H1 (cell line): ENCODE data around the gene ASCL2. TPM values are rescaled to one million over a fixed set of nuclear protein-coding genes. Genes with fewer than 3 reads are reported as not detected.
"Not testable (repeated sequence)": the region's sequence is repeated elsewhere in the genome, so short reads cannot be mapped to it uniquely, and the experiment has no call there.

Source experiments
- CTCF ChIA-PET: fragments of 300-600 bp; sonication (Branson Sonifier 250); formaldehyde crosslinking; loops from one replicate; lab custom pipeline; 2021; ENCODE audit not compliant: partially characterized antibody; lab: Charles Lee
- POLR2A ChIA-PET: fragments of 300-600 bp; sonication (Branson Sonifier 250); formaldehyde crosslinking; loops from one replicate; lab custom pipeline; 2021; ENCODE audit warnings: inconsistent platforms; ENCODE audit not compliant: partially characterized antibody; lab: Charles Lee
- DNase-seq, 2 experiments: peaks; one replicate each; pipeline versions ENCODE4 v3.0.0 to v3.0.0-alpha.2; 2010 to 2022; ENCODE audit warnings: low spot score in 2 of 2, low read depth in 1 of 2, mixed read lengths in 1 of 2
- FAIRE-seq: peaks from 2 replicates; lab custom pipeline; 2011; peaks lifted over from hg19 to GRCh38; lab: Jason Lieb, UNC
- H2AFZ ChIP-seq: 2 replicates; pipeline ENCODE4 v1.8.1; 2012; ENCODE audit warnings: low read length, inconsistent platforms
- H2AK5ac ChIP-seq: 2 replicates; pipeline ENCODE4 v1.6.1; 2013; ENCODE audit warnings: low read depth, low read length
- H2BK120ac ChIP-seq: replicated peaks from 2 replicates; pipeline ENCODE3; 2013; ENCODE audit warnings: low read depth, low read length, inconsistent platforms
- H2BK12ac ChIP-seq: 2 replicates; pipeline ENCODE4 v1.6.1; 2013; ENCODE audit warnings: low read depth, low read length
- H2BK15ac ChIP-seq: 2 replicates; pipeline ENCODE4 v1.6.1; 2013; ENCODE audit warnings: low read length
- H2BK20ac ChIP-seq: 2 replicates; pipeline ENCODE4 v1.6.1; 2013; ENCODE audit warnings: low read length
- H2BK5ac ChIP-seq: 2 replicates; pipeline ENCODE4 v1.6.1; 2013; ENCODE audit warnings: low read depth, low read length
- H3K14ac ChIP-seq: 2 replicates; pipeline ENCODE4 v1.6.1; 2013; ENCODE audit warnings: inconsistent platforms; ENCODE audit not compliant: insufficient read length
- H3K18ac ChIP-seq: 2 replicates; pipeline ENCODE4 v1.6.1; 2013; ENCODE audit warnings: low read length; ENCODE audit errors: extremely low read depth
- H3K23ac ChIP-seq: 2 replicates; pipeline ENCODE4 v1.6.1; 2013; ENCODE audit warnings: inconsistent platforms; ENCODE audit not compliant: insufficient read length
- H3K23me2 ChIP-seq: 2 replicates; pipeline ENCODE4 v1.6.1; 2013; ENCODE audit warnings: low read depth, low read length
- H3K27ac ChIP-seq: 2 replicates; pipeline ENCODE4 v1.6.1; 2011; ENCODE audit warnings: low read depth, low read length, inconsistent platforms
- H3K27me3 ChIP-seq, 4 experiments: replicated peaks in 1 of 4; 1 replicate in 1 of 4; 2 replicates in 3 of 4; pipeline versions ENCODE4 v1.6.1 to v1.8.1; 2011 to 2013; ENCODE audit warnings: low read length in 3 of 4, mild to moderate bottlenecking in 3 of 4, inconsistent platforms in 2 of 4, mixed read lengths in 2 of 4, moderate library complexity in 1 of 4; ENCODE audit not compliant: control insufficient read depth in 3 of 4, insufficient read depth in 3 of 4; ENCODE audit errors: extremely low read depth in 1 of 4
- H3K36me3 ChIP-seq, 4 experiments: 2 replicates each; pipeline versions ENCODE4 v1.6.1 to v1.8.1; 2011 to 2013; ENCODE audit warnings: mild to moderate bottlenecking in 4 of 4, low read length in 3 of 4, moderate library complexity in 2 of 4, control low read depth in 1 of 4, inconsistent platforms in 1 of 4; ENCODE audit not compliant: insufficient read depth in 4 of 4, control insufficient read depth in 2 of 4
- H3K4ac ChIP-seq: replicated peaks from 2 replicates; pipeline ENCODE3; 2013; ENCODE audit warnings: low read length, low read depth, mixed read lengths, inconsistent platforms; ENCODE audit not compliant: insufficient read length
- H3K4me1 ChIP-seq, 4 experiments: replicated peaks in 1 of 4; 1 replicate in 1 of 4; 2 replicates in 3 of 4; pipeline versions ENCODE4 v1.6.1 to v1.8.1; 2011 to 2013; ENCODE audit warnings: low read length in 3 of 4, inconsistent platforms in 2 of 4, mixed read lengths in 1 of 4; ENCODE audit not compliant: insufficient read depth in 4 of 4, control insufficient read depth in 3 of 4
- H3K4me2 ChIP-seq, 2 experiments: 2 replicates each; pipeline versions ENCODE4 v1.6.1 to v1.8.1; 2011 to 2013; ENCODE audit warnings: low read depth in 2 of 2, low read length in 2 of 2, control low read depth in 1 of 2, inconsistent platforms in 1 of 2, mild to moderate bottlenecking in 1 of 2; ENCODE audit not compliant: insufficient read depth in 1 of 2
- H3K4me3 ChIP-seq, 4 experiments: fragments of 200-600, 300-600 bp in 1 of 4; sonication (generic), shearing (Covaris generic), sonication (Bioruptor Twin) in 1 of 4; 2 replicates each; pipeline versions ENCODE4 v1.5.1 to v1.8.1; 2011 to 2016; ENCODE audit warnings: low read length in 4 of 4, low read depth in 3 of 4, control low read depth in 2 of 4, inconsistent platforms in 2 of 4, mild to moderate bottlenecking in 2 of 4, mixed read lengths in 1 of 4, moderate library complexity in 1 of 4; ENCODE audit not compliant: insufficient read depth in 2 of 4; ENCODE audit errors: extremely low read depth in 1 of 4
- H3K56ac ChIP-seq: replicated peaks from 2 replicates; pipeline ENCODE3; 2013; ENCODE audit warnings: low read depth, mild to moderate bottlenecking, mixed read lengths, low read length, inconsistent platforms; ENCODE audit not compliant: insufficient read length
- H3K79me1 ChIP-seq: 2 replicates; pipeline ENCODE4 v1.6.1; 2013; ENCODE audit warnings: low read depth, low read length, control low read depth
- H3K79me2 ChIP-seq, 2 experiments: 2 replicates each; pipeline versions ENCODE4 v1.6.1 to v1.8.1; 2012 to 2013; ENCODE audit warnings: low read length in 2 of 2, mild to moderate bottlenecking in 2 of 2, inconsistent platforms in 1 of 2; ENCODE audit not compliant: insufficient read depth in 2 of 2, control insufficient read depth in 1 of 2
- H3K9ac ChIP-seq, 4 experiments: replicated peaks in 1 of 4; 1 replicate in 1 of 4; 2 replicates in 3 of 4; pipeline versions ENCODE4 v1.6.1 to v1.8.1; 2011 to 2013; ENCODE audit warnings: low read depth in 3 of 4, low read length in 3 of 4, control low read depth in 2 of 4, mild to moderate bottlenecking in 2 of 4, moderate library complexity in 2 of 4, inconsistent platforms in 1 of 4; ENCODE audit errors: extremely low read depth in 1 of 4
- H3K9me3 ChIP-seq, 2 experiments: 2 replicates each; pipeline versions ENCODE4 v1.6.1 to v1.8.1; 2012 to 2013; ENCODE audit warnings: mild to moderate bottlenecking in 2 of 2, moderate library complexity in 2 of 2, control low read depth in 1 of 2, inconsistent platforms in 1 of 2, low read depth in 1 of 2, low read length in 1 of 2, mixed read lengths in 1 of 2; ENCODE audit not compliant: insufficient read depth in 2 of 2
- H4K20me1 ChIP-seq, 2 experiments: replicated peaks in 1 of 2; 2 replicates each; pipeline versions ENCODE3 to v1.8.1; 2011 to 2013; ENCODE audit warnings: inconsistent platforms in 2 of 2, low read length in 2 of 2, mild to moderate bottlenecking in 1 of 2; ENCODE audit not compliant: insufficient read depth in 2 of 2, control insufficient read depth in 1 of 2
- H4K5ac ChIP-seq: 2 replicates; pipeline ENCODE4 v1.6.1; 2013; ENCODE audit warnings: low read length, low read depth, mixed read lengths, inconsistent platforms; ENCODE audit not compliant: insufficient read length
- H4K8ac ChIP-seq: 2 replicates; pipeline ENCODE4 v1.8.0; 2013; ENCODE audit warnings: mild to moderate bottlenecking, moderate library complexity, low read length, inconsistent platforms; ENCODE audit not compliant: insufficient read depth; ENCODE audit errors: extremely low read depth
- H4K91ac ChIP-seq: replicated peaks from 2 replicates; pipeline ENCODE3; 2013; ENCODE audit warnings: low read length, mixed read lengths, inconsistent platforms; ENCODE audit not compliant: insufficient read length
- EZH2 ChIP-seq: fragments of 200-600 bp; sonication (generic); IDR thresholded peaks from 2 replicates; pipeline ENCODE4 v1.7.1; 2012; ENCODE audit warnings: low read depth, mild to moderate bottlenecking, moderate library complexity, low read length, inconsistent platforms; ENCODE audit not compliant: severe bottlenecking
- SP2 ChIP-seq: IDR thresholded peaks from 2 replicates; pipeline ENCODE4 v1.6.1; 2012; ENCODE audit warnings: mild to moderate bottlenecking, low read length, inconsistent platforms
- WGBS, 2 experiments: shearing (Covaris generic) in 1 of 2; methylation state at CpG; one replicate each; pipeline versions ENCODE4 v1.1.6 to v1.1.7; 2013 to 2015; ENCODE audit warnings: low lambda C conversion rate in 2 of 2, mixed read lengths in 2 of 2, inconsistent platforms in 1 of 2, low coverage in 1 of 2, missing lambda C conversion rate in 1 of 2; ENCODE audit not compliant: insufficient replicate concordance in 2 of 2, insufficient coverage in 1 of 2, insufficient read length in 1 of 2; ENCODE audit errors: extremely low coverage in 1 of 2, missing lambda C conversion rate in 1 of 2; 5-methylcytosine and 5-hydroxymethylcytosine counted together
- polyA plus RNA-seq, 7 experiments: library from polyadenylated mRNA; depleted of rRNA in 3 of 7; stranded (reverse) in 5 of 7; unstranded in 2 of 7; fragments of >200 nt in 5 of 7; fragments of 200-250 nt in 2 of 7; gene quantifications; 1 replicate in 5 of 7; 2 replicates in 1 of 7; 4 replicates in 1 of 7; pipeline versions ENCODE4 v1.2.1 to v1.2.3, GENCODE V29; 2011 to 2013; ENCODE audit warnings: missing spikeins in 2 of 7, mixed read lengths in 2 of 7
- total RNA-seq: library from RNA; stranded (reverse); fragmentation: NEBNext Ultra II Directional; extraction: Animal tissue kit (Norgen Biotek cat#: 25700); gene quantifications from 2 replicates; pipeline ENCODE4 v1.2.1, GENCODE V29; 2021

Gene ASCL2
- total and polyA plus RNA-seq, 2 of the 8 experiments (the other 6 are each of a cell fraction or from before 2014, with no cell fraction given): 0.51 to 0.56 TPM

DNA sequence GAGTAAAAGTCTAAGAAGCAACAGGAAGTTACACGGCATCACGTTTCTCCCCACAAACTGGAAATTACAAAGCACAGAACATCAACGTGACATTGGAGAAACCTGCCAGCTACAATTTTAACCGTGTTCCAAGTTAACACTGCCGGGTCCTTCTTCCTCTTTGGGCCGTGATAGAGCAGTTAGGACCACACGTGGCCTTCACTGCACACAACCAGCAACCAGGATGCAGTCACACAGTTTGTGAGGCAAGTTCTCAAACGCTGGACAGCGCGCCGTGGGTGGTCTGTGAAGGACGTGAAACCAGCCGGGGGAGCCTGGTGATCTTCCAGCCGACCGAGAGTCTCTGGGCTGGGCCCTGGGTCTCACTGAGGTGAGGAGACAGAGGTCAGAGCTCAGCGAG lies 16.7 kb upstream of the ASCL2 start (continued):
- TF ChIP-seq EZH2 (no peak), SP2 (no peak)

DNA sequence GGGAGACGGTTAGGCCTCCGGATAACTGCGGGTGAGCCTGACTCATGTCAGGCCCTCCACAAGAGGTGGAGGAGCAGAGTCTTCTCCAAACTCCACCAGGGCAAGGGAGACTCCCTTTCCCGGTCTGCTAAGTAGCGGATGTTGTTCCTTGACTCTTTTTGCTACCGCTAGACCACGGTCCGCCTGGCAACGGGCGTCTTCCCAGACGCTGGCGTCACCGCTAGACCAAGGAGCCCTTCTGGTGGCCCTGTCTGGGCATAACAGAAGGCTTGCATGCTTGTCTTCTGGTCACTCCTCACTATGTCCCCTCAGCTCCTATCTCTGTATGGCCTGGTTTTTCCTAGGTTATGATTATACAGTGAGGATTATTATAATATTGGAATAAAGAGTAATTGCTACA lies 16.0 kb upstream of the ASCL2 start:
- H4K91ac ChIP-seq, POLR2A ChIA-PET, H3K23ac ChIP-seq, H3K9me3 ChIP-seq, H3K4me3 ChIP-seq, H2BK120ac ChIP-seq, H3K56ac ChIP-seq, H2BK20ac ChIP-seq, H2AFZ ChIP-seq, H3K36me3 ChIP-seq, H2BK5ac ChIP-seq, H3K79me1 ChIP-seq, H4K8ac ChIP-seq, H3K4me2 ChIP-seq, H3K27me3 ChIP-seq, H2AK5ac ChIP-seq, H2BK15ac ChIP-seq, H3K9ac ChIP-seq, DNase-seq, H4K20me1 ChIP-seq, FAIRE-seq, H3K27ac ChIP-seq, H3K18ac ChIP-seq, H4K5ac ChIP-seq, H3K4ac ChIP-seq, H2BK12ac ChIP-seq, H3K23me2 ChIP-seq, H3K79me2 ChIP-seq, H3K4me1 ChIP-seq, H3K14ac ChIP-seq: not testable (repeated sequence)
- CTCF ChIA-PET: interaction anchor here (1.0 to 4.6 kb wide), 3 partner anchors 88 to 134 kb away, joined by 3 to 23 read pairs (median 7); no protein-coding TSS in a partner anchor
- 96% methylated on average over 10 of the region's 13 CpGs; no CpG with 5 or more reads in 1 of the 2 experiments for WGBS, 2 experiments
